HFFc6 (cell line): ENCODE data around the gene OLIG2. TPM values are rescaled to one million over a fixed set of nuclear protein-coding genes. Genes with fewer than 3 reads are reported as not detected.
A peak's percentile ranks its signal among the peaks of the same experiment; 100 is the strongest.

ENCODE experiments used
- DNase-seq: peaks from one replicate; pipeline ENCODE4 v3.0.0-alpha.2; 2018
- H3K27ac Mint-ChIP-seq: 2 replicates; pipeline ENCODE4 v1.8.0; 2020; ENCODE audit warnings: mild to moderate bottlenecking, mixed read lengths
- H3K27me3 Mint-ChIP-seq: 2 replicates; pipeline ENCODE4 v1.8.0; 2021; ENCODE audit warnings: mild to moderate bottlenecking, moderate library complexity, mixed read lengths; ENCODE audit not compliant: insufficient read depth
- H3K36me3 Mint-ChIP-seq: 2 replicates; pipeline ENCODE4 v1.8.0; 2021; ENCODE audit warnings: low read depth, mixed read lengths
- H3K4me1 Mint-ChIP-seq: 2 replicates; pipeline ENCODE4 v1.8.0; 2020; ENCODE audit warnings: low read depth, mixed read lengths
- H3K4me3 Mint-ChIP-seq: 2 replicates; pipeline ENCODE4 v1.8.0; 2020; ENCODE audit warnings: mild to moderate bottlenecking, moderate library complexity, mixed read lengths
- H3K9me3 Mint-ChIP-seq: 2 replicates; pipeline ENCODE4 v1.8.0; 2020; ENCODE audit warnings: mild to moderate bottlenecking, mixed read lengths
- long read RNA-seq: library from polyadenylated mRNA; unstranded; transcript quantifications from one replicate; pipeline ENCODE4 v2.0.0, GENCODE V29; 2019
- total RNA-seq, 6 experiments: library from RNA; stranded (reverse); fragmentation: NEBNext Ultra II Directional; extraction: Animal tissue kit (Norgen Biotek cat#: 25700); gene quantifications; 2 replicates in 1 of 6; 3 replicates in 5 of 6; pipeline ENCODE4 v1.2.3, GENCODE V29; 2021
- TF ChIP-seq, protein P1 (sequence below): fragments of 200-600 bp; sonication (generic); IDR thresholded peaks from 2 replicates; pipeline ENCODE4 v1.5.0; 2021; ENCODE audit warnings: antibody characterized with exemption, mild to moderate bottlenecking

OLIG2 gene
- total RNA-seq, result not detected
- long read RNA-seq, result 0 reads

- Mint-ChIP-seq H3K4me1 (no peaks in the 10 kb centered on the region), H3K9me3 (no peaks in the 10 kb centered on the region), H3K4me3 (peak within 1 kb of the TSS; percentile 14; the same call in 1 of the 2 replicates), H3K36me3 (no peaks in the 10 kb centered on the region), H3K27ac (no peak within 1 kb of the TSS), H3K27me3 (peaks cover 83% of the 10 kb centered on the region)
- TF ChIP-seq, protein P1, sequence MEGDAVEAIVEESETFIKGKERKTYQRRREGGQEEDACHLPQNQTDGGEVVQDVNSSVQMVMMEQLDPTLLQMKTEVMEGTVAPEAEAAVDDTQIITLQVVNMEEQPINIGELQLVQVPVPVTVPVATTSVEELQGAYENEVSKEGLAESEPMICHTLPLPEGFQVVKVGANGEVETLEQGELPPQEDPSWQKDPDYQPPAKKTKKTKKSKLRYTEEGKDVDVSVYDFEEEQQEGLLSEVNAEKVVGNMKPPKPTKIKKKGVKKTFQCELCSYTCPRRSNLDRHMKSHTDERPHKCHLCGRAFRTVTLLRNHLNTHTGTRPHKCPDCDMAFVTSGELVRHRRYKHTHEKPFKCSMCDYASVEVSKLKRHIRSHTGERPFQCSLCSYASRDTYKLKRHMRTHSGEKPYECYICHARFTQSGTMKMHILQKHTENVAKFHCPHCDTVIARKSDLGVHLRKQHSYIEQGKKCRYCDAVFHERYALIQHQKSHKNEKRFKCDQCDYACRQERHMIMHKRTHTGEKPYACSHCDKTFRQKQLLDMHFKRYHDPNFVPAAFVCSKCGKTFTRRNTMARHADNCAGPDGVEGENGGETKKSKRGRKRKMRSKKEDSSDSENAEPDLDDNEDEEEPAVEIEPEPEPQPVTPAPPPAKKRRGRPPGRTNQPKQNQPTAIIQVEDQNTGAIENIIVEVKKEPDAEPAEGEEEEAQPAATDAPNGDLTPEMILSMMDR, result no peak
- no peak for DNase-seq
Measured at GRCh38 chr21:33025489-33026442, at the start of gene OLIG2. OLIG2 (plus strand) TSS chr21:33025935; CDS start chr21:33026863, 928 bp downstream.

DNA sequence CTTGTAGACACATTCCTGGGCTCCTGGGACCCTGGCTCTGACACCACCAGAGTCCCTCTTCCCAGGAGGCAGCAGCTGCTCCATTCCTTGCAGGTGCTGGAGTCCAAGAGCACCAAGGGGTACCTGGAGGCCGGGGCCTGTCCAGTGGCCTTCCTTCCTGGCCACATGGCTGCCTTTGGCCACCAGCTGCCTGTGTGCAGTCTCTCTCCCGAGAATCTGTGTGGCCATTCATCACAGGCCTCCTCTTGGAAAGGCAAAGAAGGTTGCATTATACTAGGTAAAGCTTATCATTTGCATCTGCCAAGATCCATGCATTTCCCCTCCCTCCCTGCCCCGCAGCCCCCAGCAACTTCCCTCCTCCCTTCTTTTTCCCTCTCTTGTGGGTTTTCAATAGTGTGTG, 48.9 kb upstream of the OLIG2 start:
- Mint-ChIP-seq H3K9me3 (no peaks in the 10 kb centered on the region), H3K4me3 (no peak overlapping the region), H3K27me3 (peaks cover 25% of the 10 kb centered on the region), H3K4me1 (no peaks in the 10 kb centered on the region), H3K27ac (no peak overlapping the region), H3K36me3 (no peaks in the 10 kb centered on the region)
- TF ChIP-seq, protein P1, result no peak
- DNase-seq, result no peak

GRCh38 chr21:32977216-32977615, 48.5 kb upstream of the OLIG2 start:
- Mint-ChIP-seq H3K4me1 (no peaks in the 10 kb centered on the region), H3K27me3 (peaks cover 26% of the 10 kb centered on the region), H3K9me3 (no peaks in the 10 kb centered on the region), H3K27ac (no peak overlapping the region), H3K36me3 (no peaks in the 10 kb centered on the region), H3K4me3 (no peak overlapping the region)
- no peak for DNase-seq
- TF ChIP-seq, protein P1, result no peak

- H3K36me3 Mint-ChIP-seq, result no peaks in the 10 kb centered on the region
- no peak overlapping the region for H3K4me3 Mint-ChIP-seq
- H3K27me3 Mint-ChIP-seq, result peaks cover 29% of the 10 kb centered on the region
- DNase-seq, result no peak
- no peak overlapping the region for H3K27ac Mint-ChIP-seq
- TF ChIP-seq, protein P1, result no peak
- H3K4me1 Mint-ChIP-seq, result no peaks in the 10 kb centered on the region
- H3K9me3 Mint-ChIP-seq, result no peaks in the 10 kb centered on the region
Measured at GRCh38 chr21:32978331-32979270, 47.1 kb upstream of the OLIG2 start.

DNA sequence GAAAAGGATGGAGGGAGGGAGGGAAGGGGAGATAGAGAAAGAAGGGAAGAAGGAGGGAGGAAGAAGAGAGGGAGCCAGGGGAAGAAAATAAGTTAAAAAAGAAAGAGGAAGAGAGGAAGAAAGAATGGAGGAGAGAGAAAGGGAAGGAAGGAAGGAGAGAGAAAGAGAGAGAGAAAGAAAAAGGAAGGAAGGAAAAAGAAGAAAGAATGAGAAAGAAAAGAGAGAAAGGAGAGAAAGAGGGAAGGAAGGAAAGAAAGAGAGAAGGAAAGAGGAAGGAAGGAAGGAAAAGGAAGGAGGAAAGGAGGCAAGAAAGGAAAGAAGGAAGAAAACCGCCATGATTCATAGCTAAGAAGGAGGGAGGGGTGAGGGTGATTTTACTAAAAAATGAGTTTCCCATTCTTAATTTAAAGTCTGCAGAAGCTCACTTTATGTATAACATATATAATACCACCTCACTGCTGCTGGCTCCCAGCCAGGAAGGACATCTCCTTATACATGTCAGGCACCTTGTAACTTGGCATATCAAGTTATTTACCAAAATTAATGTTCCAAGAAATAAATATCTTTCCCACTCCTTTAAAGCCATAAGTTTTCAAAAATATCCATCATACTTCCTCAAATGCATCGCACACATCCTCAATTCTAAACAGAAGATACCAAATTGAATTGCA, 46.0 kb upstream of the OLIG2 start:
- TF ChIP-seq, protein P1, result no peak
- Mint-ChIP-seq H3K9me3 (no peaks in the 10 kb centered on the region), H3K4me1 (no peaks in the 10 kb centered on the region), H3K27me3 (peaks cover 29% of the 10 kb centered on the region), H3K27ac (no peak overlapping the region), H3K36me3 (no peaks in the 10 kb centered on the region), H3K4me3 (no peak overlapping the region)
- DNase-seq, result no peak
